Central memory CD8-positive, alpha-beta T cell (primary cell): ENCODE measurements around the gene NEK7.

ENCODE experiments used
- ATAC-seq: fragments of 150-1000 bp; cut with Tn5 transposase; replicated peaks from 2 replicates; pipeline ENCODE4 v1.10.0; 2022; ENCODE audit warnings: mild to moderate bottlenecking, moderate FRiP score, moderate number of reproducible peaks; ENCODE audit not compliant: poor library complexity, severe bottlenecking; ENCODE audit errors: extremely low read depth
- DNase-seq, 2 donors: peaks; one replicate each; pipeline ENCODE4 v3.0.0; 2021; ENCODE audit warnings: low spot score in 2 of 2
- H3K27ac Mint-ChIP-seq: one replicate; pipeline ENCODE4 v1.8.0; 2022; ENCODE audit warnings: low read depth, mild to moderate bottlenecking, moderate library complexity, mixed read lengths
- H3K27me3 Mint-ChIP-seq: one replicate; pipeline ENCODE4 v1.8.0; 2022; ENCODE audit warnings: mixed read lengths
- H3K36me3 Mint-ChIP-seq: one replicate; pipeline ENCODE4 v1.8.0; 2022; ENCODE audit warnings: mild to moderate bottlenecking, moderate library complexity, mixed read lengths; ENCODE audit not compliant: insufficient read depth
- H3K4me1 Mint-ChIP-seq: one replicate; pipeline ENCODE4 v1.8.0; 2022; ENCODE audit warnings: mixed read lengths
- H3K4me3 Mint-ChIP-seq: one replicate; pipeline ENCODE4 v1.8.0; 2022; ENCODE audit warnings: mild to moderate bottlenecking, moderate library complexity, mixed read lengths
- H3K9me3 Mint-ChIP-seq: one replicate; pipeline ENCODE4 v1.8.0; 2022; ENCODE audit warnings: mixed read lengths

NEK7 gene

GRCh38 chr1:198153804-198154203 lies 3.0 kb upstream of the NEK7 start:
- Mint-ChIP-seq H3K4me1 (peaks cover 20% of the 10 kb centered on the region), H3K27me3 (no peaks in the 10 kb centered on the region), H3K27ac (no peak overlapping the region), H3K9me3 (no peaks in the 10 kb centered on the region), H3K4me3 (no peak overlapping the region), H3K36me3 (peaks cover 22% of the 10 kb centered on the region)
- no peak for ATAC-seq
- DNase-seq: no peak

- Mint-ChIP-seq H3K4me1 (peaks cover 34% of the 10 kb centered on the region), H3K4me3 (no peak overlapping the region), H3K9me3 (no peaks in the 10 kb centered on the region), H3K36me3 (peaks cover 24% of the 10 kb centered on the region), H3K27ac (no peak overlapping the region), H3K27me3 (no peaks in the 10 kb centered on the region)
- DNase-seq (no peak), ATAC-seq (no peak)
These were observed 1.5 kb upstream of the NEK7 start for GRCh38 chr1:198155253-198155652.

GRCh38 chr1:198156111-198156744 lies 570 bp upstream of the NEK7 start:
- peaks cover 44% of the 10 kb centered on the region for H3K4me1 Mint-ChIP-seq
- peak overlapping the region; percentile 99 for H3K27ac Mint-ChIP-seq
- peak overlapping the region; percentile 99 for H3K4me3 Mint-ChIP-seq
- no peaks in the 10 kb centered on the region for H3K27me3 Mint-ChIP-seq
- ATAC-seq (peak; percentile 45), DNase-seq (peak; percentile 61 to 71)
- H3K9me3 Mint-ChIP-seq: no peaks in the 10 kb centered on the region
- peaks cover 24% of the 10 kb centered on the region for H3K36me3 Mint-ChIP-seq

GRCh38 chr1:198157241-198157846 lies 546 bp downstream of the NEK7 start:
- peaks cover 53% of the 10 kb centered on the region for H3K4me1 Mint-ChIP-seq
- DNase-seq: peak; percentile 60 to 66

GRCh38 chr1:198157847-198158725 lies 1.3 kb downstream of the NEK7 start:
- peaks cover 59% of the 10 kb centered on the region for H3K4me1 Mint-ChIP-seq

More at GRCh38 chr1:198157241-198157846, 546 bp downstream of the NEK7 start:
- Mint-ChIP-seq H3K27ac (peak overlapping the region; percentile 99), H3K9me3 (no peaks in the 10 kb centered on the region), H3K4me3 (peak overlapping the region; percentile 99), H3K36me3 (peaks cover 24% of the 10 kb centered on the region), H3K27me3 (no peaks in the 10 kb centered on the region)
- ATAC-seq: peak; percentile 31

GRCh38 chr1:198158735-198159589 lies 2.2 kb downstream of the NEK7 start:
- Mint-ChIP-seq H3K36me3 (peaks cover 24% of the 10 kb centered on the region), H3K9me3 (no peaks in the 10 kb centered on the region), H3K4me3 (peak overlapping the region; percentile 99), H3K27ac (peak overlapping the region; percentile 99), H3K27me3 (no peaks in the 10 kb centered on the region), H3K4me1 (peaks cover 59% of the 10 kb centered on the region)
- ATAC-seq (peak; percentile 68), DNase-seq (peak; percentile 68 to 72)

More at GRCh38 chr1:198157847-198158725, 1.3 kb downstream of the NEK7 start:
- Mint-ChIP-seq H3K27ac (peak overlapping the region; percentile 99), H3K27me3 (no peaks in the 10 kb centered on the region), H3K36me3 (peaks cover 24% of the 10 kb centered on the region), H3K4me3 (peak overlapping the region; percentile 99), H3K9me3 (no peaks in the 10 kb centered on the region)
- ATAC-seq (peak; percentile 26), DNase-seq (no peak)

- H3K27ac Mint-ChIP-seq: peak overlapping the region; percentile 99
- no peaks in the 10 kb centered on the region for H3K27me3 Mint-ChIP-seq
- H3K9me3 Mint-ChIP-seq: no peaks in the 10 kb centered on the region
- no peak for DNase-seq
- H3K36me3 Mint-ChIP-seq: peaks cover 26% of the 10 kb centered on the region
- peaks cover 64% of the 10 kb centered on the region for H3K4me1 Mint-ChIP-seq
- H3K4me3 Mint-ChIP-seq: peak overlapping the region; percentile 99
- no peak for ATAC-seq
These were observed 3.4 kb downstream of the NEK7 start for GRCh38 chr1:198160222-198160621.

GRCh38 chr1:198160946-198161614 lies 4.3 kb downstream of the NEK7 start:
- Mint-ChIP-seq H3K4me1 (peaks cover 69% of the 10 kb centered on the region), H3K27ac (peak overlapping the region; percentile 99), H3K27me3 (no peaks in the 10 kb centered on the region), H3K36me3 (peaks cover 27% of the 10 kb centered on the region), H3K4me3 (peak overlapping the region; percentile 99), H3K9me3 (no peaks in the 10 kb centered on the region)
- ATAC-seq: no peak
- DNase-seq: no peak

GRCh38 chr1:198161718-198162090 lies 4.9 kb downstream of the NEK7 start:
- peak overlapping the region; percentile 99 for H3K27ac Mint-ChIP-seq
- peak overlapping the region; percentile 99 for H3K4me3 Mint-ChIP-seq
- peaks cover 72% of the 10 kb centered on the region for H3K4me1 Mint-ChIP-seq
- no peak for ATAC-seq
- no peaks in the 10 kb centered on the region for H3K9me3 Mint-ChIP-seq
- peaks cover 24% of the 10 kb centered on the region for H3K36me3 Mint-ChIP-seq
- DNase-seq: no peak
- no peaks in the 10 kb centered on the region for H3K27me3 Mint-ChIP-seq

- no peaks in the 10 kb centered on the region for H3K27me3 Mint-ChIP-seq
- ATAC-seq: no peak
- peaks cover 76% of the 10 kb centered on the region for H3K4me1 Mint-ChIP-seq
- peak overlapping the region; percentile 99 for H3K27ac Mint-ChIP-seq
- H3K9me3 Mint-ChIP-seq: no peaks in the 10 kb centered on the region
- peaks cover 25% of the 10 kb centered on the region for H3K36me3 Mint-ChIP-seq
- H3K4me3 Mint-ChIP-seq: peak overlapping the region; percentile 72
- DNase-seq: no peak
These were observed 5.4 kb downstream of the NEK7 start for GRCh38 chr1:198162091-198162767.

GRCh38 chr1:198165927-198166647 lies 9.3 kb downstream of the NEK7 start:
- ATAC-seq: no peak
- H3K4me1 Mint-ChIP-seq: peaks cover 78% of the 10 kb centered on the region
- H3K27ac Mint-ChIP-seq: peak overlapping the region; percentile 90
- H3K27me3 Mint-ChIP-seq: no peaks in the 10 kb centered on the region
- no peak for DNase-seq
- H3K9me3 Mint-ChIP-seq: no peaks in the 10 kb centered on the region
- peaks cover 18% of the 10 kb centered on the region for H3K36me3 Mint-ChIP-seq
- peak overlapping the region; percentile 74 for H3K4me3 Mint-ChIP-seq
